Measurements from ENCODE around the gene AFAP1. TPM values are rescaled to one million over a fixed set of nuclear protein-coding genes. Genes with fewer than 3 reads are reported as not detected.

AFAP1 gene
- total RNA-seq, 1 experiment from 2014 or later, result 22.5 TPM

- Mint-ChIP-seq H3K36me3 (ENCODE audit: insufficient read depth, unreplicated experiment) (no peaks in the 10 kb centered on the region), H3K27me3 (ENCODE audit: insufficient read depth, unreplicated experiment) (peaks cover 14% of the 10 kb centered on the region), H3K4me3 (ENCODE audit: unreplicated experiment) (no peak overlapping the region), H3K4me1 (ENCODE audit: insufficient read depth, unreplicated experiment) (peaks cover 12% of the 10 kb centered on the region), H3K9me3 (ENCODE audit: unreplicated experiment) (no peaks in the 10 kb centered on the region), H3K27ac (ENCODE audit: low read depth, unreplicated experiment) (no peak overlapping the region)
- ChIA-PET CTCF (interaction anchor here (0.6 to 0.9 kb wide), 3 partner anchors 16 to 1043 kb away, joined by 3 read pairs; partner anchors contain the start of gene TBC1D14), POLR2A (no interaction called here)
- no peak for DNase-seq (ENCODE audit: unreplicated experiment)
- TF ChIP-seq, protein P1, sequence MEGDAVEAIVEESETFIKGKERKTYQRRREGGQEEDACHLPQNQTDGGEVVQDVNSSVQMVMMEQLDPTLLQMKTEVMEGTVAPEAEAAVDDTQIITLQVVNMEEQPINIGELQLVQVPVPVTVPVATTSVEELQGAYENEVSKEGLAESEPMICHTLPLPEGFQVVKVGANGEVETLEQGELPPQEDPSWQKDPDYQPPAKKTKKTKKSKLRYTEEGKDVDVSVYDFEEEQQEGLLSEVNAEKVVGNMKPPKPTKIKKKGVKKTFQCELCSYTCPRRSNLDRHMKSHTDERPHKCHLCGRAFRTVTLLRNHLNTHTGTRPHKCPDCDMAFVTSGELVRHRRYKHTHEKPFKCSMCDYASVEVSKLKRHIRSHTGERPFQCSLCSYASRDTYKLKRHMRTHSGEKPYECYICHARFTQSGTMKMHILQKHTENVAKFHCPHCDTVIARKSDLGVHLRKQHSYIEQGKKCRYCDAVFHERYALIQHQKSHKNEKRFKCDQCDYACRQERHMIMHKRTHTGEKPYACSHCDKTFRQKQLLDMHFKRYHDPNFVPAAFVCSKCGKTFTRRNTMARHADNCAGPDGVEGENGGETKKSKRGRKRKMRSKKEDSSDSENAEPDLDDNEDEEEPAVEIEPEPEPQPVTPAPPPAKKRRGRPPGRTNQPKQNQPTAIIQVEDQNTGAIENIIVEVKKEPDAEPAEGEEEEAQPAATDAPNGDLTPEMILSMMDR (IDR thresholded peaks at IDR 0.05; ENCODE audit: unreplicated experiment), result no peak
- no TSS peak for BruUV-seq (replicated peaks)
- intact Hi-C loops (cut with micrococcal nuclease), result no loop called here
These were observed 13.0 kb upstream of the AFAP1 start for GRCh38 chr4:7952615-7953014.

DNA sequence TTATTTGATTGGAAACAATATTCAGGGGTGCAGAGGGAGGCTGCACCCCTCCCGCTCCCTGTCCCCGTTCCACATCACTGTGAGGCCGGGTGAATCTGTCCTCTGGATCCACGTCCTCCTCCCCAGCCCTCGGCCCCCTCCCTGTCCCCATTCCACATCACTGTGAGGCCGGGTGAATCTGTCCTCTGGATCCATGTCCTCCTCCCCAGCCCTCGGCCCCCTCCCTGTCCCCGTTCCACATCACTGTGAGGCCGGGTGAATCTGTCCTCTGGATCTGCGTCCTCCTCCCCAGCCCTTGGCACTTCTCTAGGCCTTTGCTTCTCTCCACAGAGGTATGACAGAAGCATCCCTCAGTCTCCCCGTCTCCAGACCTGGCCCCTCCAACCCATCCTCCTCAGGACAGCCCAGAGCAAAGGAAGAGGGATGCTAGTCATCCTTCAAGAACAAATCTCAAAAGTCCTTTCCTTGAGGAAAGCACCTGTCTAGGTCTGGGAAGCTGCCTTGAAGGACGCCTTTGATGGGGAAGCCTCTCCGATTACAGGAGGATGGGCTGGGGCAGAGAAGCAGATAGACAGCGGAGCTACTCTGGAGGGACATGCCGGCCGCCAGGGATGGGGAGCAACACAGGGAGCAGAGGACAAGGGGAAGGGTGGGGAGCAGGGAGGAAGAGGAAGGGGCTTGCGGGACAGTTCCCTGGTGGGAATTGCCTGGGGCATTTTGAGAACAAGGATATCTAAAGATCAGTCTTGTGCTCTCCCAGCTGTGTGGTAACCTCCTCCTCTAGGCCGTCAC lies 10.8 kb upstream of the AFAP1 start:
- intact Hi-C loops (cut with micrococcal nuclease), result no loop called here
- ChIA-PET CTCF (no interaction called here), POLR2A (no interaction called here)
- no peak overlapping the region for H3K27ac Mint-ChIP-seq (ENCODE audit: low read depth, unreplicated experiment)
- H3K4me3 Mint-ChIP-seq (ENCODE audit: unreplicated experiment), result no peak overlapping the region
- H3K27me3 Mint-ChIP-seq (ENCODE audit: insufficient read depth, unreplicated experiment), result peaks cover 14% of the 10 kb centered on the region
- TF ChIP-seq, protein P1 (IDR thresholded peaks at IDR 0.05; ENCODE audit: unreplicated experiment), result no peak
- H3K9me3 Mint-ChIP-seq (ENCODE audit: unreplicated experiment), result no peaks in the 10 kb centered on the region
- H3K4me1 Mint-ChIP-seq (ENCODE audit: insufficient read depth, unreplicated experiment), result no peaks in the 10 kb centered on the region
- no peak for DNase-seq (ENCODE audit: unreplicated experiment)
- H3K36me3 Mint-ChIP-seq (ENCODE audit: insufficient read depth, unreplicated experiment), result no peaks in the 10 kb centered on the region
- BruUV-seq (replicated peaks), result no TSS peak

DNA sequence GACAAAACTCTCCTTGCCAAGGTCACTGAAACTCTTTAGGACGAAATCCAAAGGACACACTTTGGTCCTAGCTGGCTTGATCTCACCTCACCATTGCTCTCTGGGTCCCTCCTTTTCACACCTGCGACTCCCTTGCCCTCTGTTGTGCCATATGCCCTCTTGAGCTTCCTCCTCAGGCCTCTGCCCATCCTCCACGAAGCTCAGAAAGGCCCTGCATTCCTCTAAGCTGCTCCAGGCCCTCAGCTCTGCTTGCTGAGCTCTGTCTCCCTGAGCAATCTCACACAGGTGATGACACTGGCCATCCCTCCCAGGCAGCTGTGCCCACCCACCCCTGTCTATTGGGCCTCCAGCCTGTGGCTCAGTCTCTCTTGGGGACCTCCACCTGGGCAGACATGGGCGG lies 10.1 kb upstream of the AFAP1 start:
- no peak overlapping the region for H3K27ac Mint-ChIP-seq (ENCODE audit: low read depth, unreplicated experiment)
- ChIA-PET POLR2A (no interaction called here), CTCF (no interaction called here)
- no peaks in the 10 kb centered on the region for H3K4me1 Mint-ChIP-seq (ENCODE audit: insufficient read depth, unreplicated experiment)
- H3K27me3 Mint-ChIP-seq (ENCODE audit: insufficient read depth, unreplicated experiment), result peaks cover 14% of the 10 kb centered on the region
- no peak for DNase-seq (ENCODE audit: unreplicated experiment)
- H3K4me3 Mint-ChIP-seq (ENCODE audit: unreplicated experiment), result no peak overlapping the region
- TF ChIP-seq, protein P1 (IDR thresholded peaks at IDR 0.05; ENCODE audit: unreplicated experiment), result no peak
- no peaks in the 10 kb centered on the region for H3K9me3 Mint-ChIP-seq (ENCODE audit: unreplicated experiment)
- intact Hi-C loops (cut with micrococcal nuclease), result no loop called here
- no peaks in the 10 kb centered on the region for H3K36me3 Mint-ChIP-seq (ENCODE audit: insufficient read depth, unreplicated experiment)
- no TSS peak for BruUV-seq (replicated peaks)

DNA sequence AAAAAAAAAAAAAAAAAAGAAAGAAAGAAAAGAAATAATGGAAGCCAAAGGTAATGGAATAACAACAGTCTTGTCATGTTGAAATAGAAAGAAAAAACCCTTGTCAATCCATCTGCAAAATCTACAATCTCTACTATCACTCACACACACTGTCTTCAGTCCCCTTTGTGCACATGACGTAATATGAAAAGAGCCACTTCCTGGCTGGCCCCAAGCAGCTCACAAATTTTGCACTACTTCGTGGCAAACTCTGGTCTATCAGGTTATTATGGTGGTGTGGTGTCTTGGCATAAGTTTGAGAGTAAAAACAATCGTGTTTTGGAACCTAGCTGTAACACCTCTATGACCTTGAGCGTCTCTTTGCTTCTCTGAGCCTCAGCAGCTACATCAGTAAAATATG lies 8.3 kb upstream of the AFAP1 start:
- no peaks in the 10 kb centered on the region for H3K4me1 Mint-ChIP-seq (ENCODE audit: insufficient read depth, unreplicated experiment)
- POLR2A ChIA-PET, result no interaction called here
- no TSS peak for BruUV-seq (replicated peaks)
- no peak for DNase-seq (ENCODE audit: unreplicated experiment)
- H3K27ac Mint-ChIP-seq (ENCODE audit: low read depth, unreplicated experiment), result no peak overlapping the region
- CTCF ChIA-PET, result no interaction called here
- H3K4me3 Mint-ChIP-seq (ENCODE audit: unreplicated experiment), result no peak overlapping the region
- H3K36me3 Mint-ChIP-seq (ENCODE audit: insufficient read depth, unreplicated experiment), result no peaks in the 10 kb centered on the region
- H3K27me3 Mint-ChIP-seq (ENCODE audit: insufficient read depth, unreplicated experiment), result peaks cover 14% of the 10 kb centered on the region
- TF ChIP-seq, protein P1 (IDR thresholded peaks at IDR 0.05; ENCODE audit: unreplicated experiment), result no peak
- no peaks in the 10 kb centered on the region for H3K9me3 Mint-ChIP-seq (ENCODE audit: unreplicated experiment)
- intact Hi-C loops (cut with micrococcal nuclease), result no loop called here

Measured in MCF 10A (cell line).